Measurements from ENCODE around the gene KCNMA1.

Gene KCNMA1

GRCh38 chr10:77636282-77636966 lies 1.2 kb downstream of the KCNMA1 start:
- DNase-seq (ENCODE audit: low spot score) = no peak
- H3K4me2 ChIP-seq (ENCODE audit: insufficient read depth, low read length, poor library complexity, severe bottlenecking) = peak overlapping the region; percentile 99
- H2AK5ac ChIP-seq (ENCODE audit: low read depth, low read length) = peak overlapping the region; percentile 14
- H2BK5ac ChIP-seq (ENCODE audit: low read length) = no peak overlapping the region
- no peaks in the 10 kb centered on the region for H3K9me3 ChIP-seq (replicated peaks in 1 of 2; ENCODE audit: control insufficient read depth in 2 of 2, insufficient read depth in 1 of 2, low read depth in 1 of 2, low read length in 2 of 2)
- peak overlapping the region; percentile 65 for H3K23ac ChIP-seq (ENCODE audit: low read depth, low read length, poor library complexity)
- no peak overlapping the region for H3K27ac ChIP-seq (replicated peaks; ENCODE audit: low read length)
- H2BK15ac ChIP-seq (ENCODE audit: low read length) = peak overlapping the region; percentile 17
- H3K79me1 ChIP-seq (ENCODE audit: low read depth, low read length) = no peaks in the 10 kb centered on the region
- H3K4me3 ChIP-seq (ENCODE audit: low read length in 2 of 2) = peak overlapping the region in 1 of 2 donors; percentile 84
- H4K91ac ChIP-seq (ENCODE audit: low read depth, low read length, poor library complexity) = no peak overlapping the region
- no peak overlapping the region for H3K9ac ChIP-seq (ENCODE audit: low read depth, low read length, poor library complexity)
- H2BK120ac ChIP-seq (ENCODE audit: low read depth, low read length) = no peak overlapping the region
- H3K27me3 ChIP-seq (ENCODE audit: control insufficient read depth in 3 of 3, insufficient read depth in 3 of 3, low read depth in 1 of 3, low read length in 3 of 3) = peaks cover 13 to 82% (median 47%) of the 10 kb centered on the region in 3 experiments
- H3K4me1 ChIP-seq (ENCODE audit: control insufficient read depth in 2 of 2, insufficient read depth in 1 of 2, low read depth in 1 of 2, low read length in 2 of 2) = peaks cover 0 to 15% of the 10 kb centered on the region in 2 donors
- H3K4ac ChIP-seq (ENCODE audit: low read length) = no peak overlapping the region
- no peak overlapping the region for H2BK12ac ChIP-seq (ENCODE audit: low read length)
- peak overlapping the region; percentile 74 for H3K18ac ChIP-seq (ENCODE audit: low read length)
- WGBS, 2 donors (ENCODE audit: extremely low coverage in 2 of 2, insufficient read length in 2 of 2, insufficient replicate concordance in 1 of 2) = no CpG with 5 or more reads among the region's 41 CpGs
- no peaks in the 10 kb centered on the region for H3K36me3 ChIP-seq (replicated peaks in 1 of 2; ENCODE audit: control insufficient read depth in 2 of 2, insufficient read depth in 2 of 2, low read length in 2 of 2)
- H4K8ac ChIP-seq (ENCODE audit: low read depth, low read length) = no peak overlapping the region
- peak overlapping the region; percentile 74 for H2AFZ ChIP-seq (ENCODE audit: low read length)
- peak overlapping the region; percentile 22 for H3K14ac ChIP-seq (ENCODE audit: low read length)

- no peak overlapping the region for H3K4me3 ChIP-seq (ENCODE audit: low read length in 2 of 2)
- H3K4ac ChIP-seq (ENCODE audit: low read length) = no peak overlapping the region
- H3K18ac ChIP-seq (ENCODE audit: low read length) = no peak overlapping the region
- no peak overlapping the region for H4K8ac ChIP-seq (ENCODE audit: low read depth, low read length)
- H3K9me3 ChIP-seq (replicated peaks in 1 of 2; ENCODE audit: control insufficient read depth in 2 of 2, insufficient read depth in 1 of 2, low read depth in 1 of 2, low read length in 2 of 2) = no peaks in the 10 kb centered on the region
- H3K9ac ChIP-seq (ENCODE audit: low read depth, low read length, poor library complexity) = no peak overlapping the region
- H3K4me1 ChIP-seq (ENCODE audit: control insufficient read depth in 2 of 2, insufficient read depth in 1 of 2, low read depth in 1 of 2, low read length in 2 of 2) = peaks cover 0 to 15% of the 10 kb centered on the region in 2 donors
- H3K27me3 ChIP-seq (ENCODE audit: control insufficient read depth in 3 of 3, insufficient read depth in 3 of 3, low read depth in 1 of 3, low read length in 3 of 3) = peaks cover 13 to 74% (median 44%) of the 10 kb centered on the region in 3 experiments
- H2AFZ ChIP-seq (ENCODE audit: low read length) = no peak overlapping the region
- no peak overlapping the region for H3K4me2 ChIP-seq (ENCODE audit: insufficient read depth, low read length, poor library complexity, severe bottlenecking)
- H4K91ac ChIP-seq (ENCODE audit: low read depth, low read length, poor library complexity) = no peak overlapping the region
- no peak overlapping the region for H2BK5ac ChIP-seq (ENCODE audit: low read length)
- no peak for DNase-seq (ENCODE audit: low spot score)
- no CpG with 5 or more reads among the region's 13 CpGs for WGBS, 2 donors (ENCODE audit: extremely low coverage in 2 of 2, insufficient read length in 2 of 2, insufficient replicate concordance in 1 of 2)
- no peaks in the 10 kb centered on the region for H3K36me3 ChIP-seq (replicated peaks in 1 of 2; ENCODE audit: control insufficient read depth in 2 of 2, insufficient read depth in 2 of 2, low read length in 2 of 2)
- no peak overlapping the region for H2BK15ac ChIP-seq (ENCODE audit: low read length)
- H3K14ac ChIP-seq (ENCODE audit: low read length) = no peak overlapping the region
- H2BK12ac ChIP-seq (ENCODE audit: low read length) = no peak overlapping the region
- H3K23ac ChIP-seq (ENCODE audit: low read depth, low read length, poor library complexity) = no peak overlapping the region
- no peak overlapping the region for H2AK5ac ChIP-seq (ENCODE audit: low read depth, low read length)
- no peak overlapping the region for H2BK120ac ChIP-seq (ENCODE audit: low read depth, low read length)
- no peak overlapping the region for H3K27ac ChIP-seq (replicated peaks; ENCODE audit: low read length)
- no peaks in the 10 kb centered on the region for H3K79me1 ChIP-seq (ENCODE audit: low read depth, low read length)
Measured at GRCh38 chr10:77635402-77636227, 2.0 kb downstream of the KCNMA1 start.

GRCh38 chr10:77634939-77635338 lies 2.7 kb downstream of the KCNMA1 start:
- no peak overlapping the region for H2BK5ac ChIP-seq (ENCODE audit: low read length)
- no CpG with 5 or more reads among the region's 4 CpGs for WGBS, 2 donors (ENCODE audit: extremely low coverage in 2 of 2, insufficient read length in 2 of 2, insufficient replicate concordance in 1 of 2)
- H3K9ac ChIP-seq (ENCODE audit: low read depth, low read length, poor library complexity) = no peak overlapping the region
- H3K23ac ChIP-seq (ENCODE audit: low read depth, low read length, poor library complexity) = no peak overlapping the region
- H3K4me3 ChIP-seq (ENCODE audit: low read length in 2 of 2) = no peak overlapping the region
- peaks cover 0 to 4% of the 10 kb centered on the region in 2 donors for H3K9me3 ChIP-seq (replicated peaks in 1 of 2; ENCODE audit: control insufficient read depth in 2 of 2, insufficient read depth in 1 of 2, low read depth in 1 of 2, low read length in 2 of 2)
- H3K27me3 ChIP-seq (ENCODE audit: control insufficient read depth in 3 of 3, insufficient read depth in 3 of 3, low read depth in 1 of 3, low read length in 3 of 3) = peaks cover 13 to 68% (median 38%) of the 10 kb centered on the region in 3 experiments
- no peak overlapping the region for H2BK12ac ChIP-seq (ENCODE audit: low read length)
- no peak overlapping the region for H2AFZ ChIP-seq (ENCODE audit: low read length)
- H3K4me1 ChIP-seq (ENCODE audit: control insufficient read depth in 2 of 2, insufficient read depth in 1 of 2, low read depth in 1 of 2, low read length in 2 of 2) = peaks cover 0 to 15% of the 10 kb centered on the region in 2 donors
- no peak overlapping the region for H2BK120ac ChIP-seq (ENCODE audit: low read depth, low read length)
- H3K4me2 ChIP-seq (ENCODE audit: insufficient read depth, low read length, poor library complexity, severe bottlenecking) = no peak overlapping the region
- H3K18ac ChIP-seq (ENCODE audit: low read length) = no peak overlapping the region
- H3K14ac ChIP-seq (ENCODE audit: low read length) = no peak overlapping the region
- no peak for DNase-seq (ENCODE audit: low spot score)
- no peak overlapping the region for H4K91ac ChIP-seq (ENCODE audit: low read depth, low read length, poor library complexity)
- no peak overlapping the region for H2BK15ac ChIP-seq (ENCODE audit: low read length)
- no peaks in the 10 kb centered on the region for H3K79me1 ChIP-seq (ENCODE audit: low read depth, low read length)
- H3K27ac ChIP-seq (replicated peaks; ENCODE audit: low read length) = no peak overlapping the region
- no peak overlapping the region for H4K8ac ChIP-seq (ENCODE audit: low read depth, low read length)
- H2AK5ac ChIP-seq (ENCODE audit: low read depth, low read length) = no peak overlapping the region
- no peaks in the 10 kb centered on the region for H3K36me3 ChIP-seq (replicated peaks in 1 of 2; ENCODE audit: control insufficient read depth in 2 of 2, insufficient read depth in 2 of 2, low read length in 2 of 2)
- H3K4ac ChIP-seq (ENCODE audit: low read length) = no peak overlapping the region

- peaks cover 0 to 4% of the 10 kb centered on the region in 2 donors for H3K9me3 ChIP-seq (replicated peaks in 1 of 2; ENCODE audit: control insufficient read depth in 2 of 2, insufficient read depth in 1 of 2, low read depth in 1 of 2, low read length in 2 of 2)
- no peak overlapping the region for H2BK120ac ChIP-seq (ENCODE audit: low read depth, low read length)
- H2BK15ac ChIP-seq (ENCODE audit: low read length) = no peak overlapping the region
- no peak overlapping the region for H3K14ac ChIP-seq (ENCODE audit: low read length)
- H3K4me3 ChIP-seq (ENCODE audit: low read length in 2 of 2) = no peak overlapping the region
- no peak overlapping the region for H2AFZ ChIP-seq (ENCODE audit: low read length)
- H3K4ac ChIP-seq (ENCODE audit: low read length) = no peak overlapping the region
- H4K8ac ChIP-seq (ENCODE audit: low read depth, low read length) = no peak overlapping the region
- H3K18ac ChIP-seq (ENCODE audit: low read length) = no peak overlapping the region
- no peak overlapping the region for H3K23ac ChIP-seq (ENCODE audit: low read depth, low read length, poor library complexity)
- no peak overlapping the region for H3K27ac ChIP-seq (replicated peaks; ENCODE audit: low read length)
- H3K4me2 ChIP-seq (ENCODE audit: insufficient read depth, low read length, poor library complexity, severe bottlenecking) = no peak overlapping the region
- H3K27me3 ChIP-seq (ENCODE audit: control insufficient read depth in 3 of 3, insufficient read depth in 3 of 3, low read depth in 1 of 3, low read length in 3 of 3) = peaks cover 13 to 57% (median 26%) of the 10 kb centered on the region in 3 experiments
- H2BK12ac ChIP-seq (ENCODE audit: low read length) = no peak overlapping the region
- no peaks in the 10 kb centered on the region for H3K36me3 ChIP-seq (replicated peaks in 1 of 2; ENCODE audit: control insufficient read depth in 2 of 2, insufficient read depth in 2 of 2, low read length in 2 of 2)
- no peak overlapping the region for H2BK5ac ChIP-seq (ENCODE audit: low read length)
- H3K4me1 ChIP-seq (ENCODE audit: control insufficient read depth in 2 of 2, insufficient read depth in 1 of 2, low read depth in 1 of 2, low read length in 2 of 2) = peaks cover 0 to 10% of the 10 kb centered on the region in 2 donors
- no peak overlapping the region for H2AK5ac ChIP-seq (ENCODE audit: low read depth, low read length)
- H4K91ac ChIP-seq (ENCODE audit: low read depth, low read length, poor library complexity) = no peak overlapping the region
- no peak for DNase-seq (ENCODE audit: low spot score)
- no peak overlapping the region for H3K9ac ChIP-seq (ENCODE audit: low read depth, low read length, poor library complexity)
- H3K79me1 ChIP-seq (ENCODE audit: low read depth, low read length) = no peaks in the 10 kb centered on the region
- WGBS, 2 donors (ENCODE audit: extremely low coverage in 2 of 2, insufficient read length in 2 of 2, insufficient replicate concordance in 1 of 2) = no CpG with 5 or more reads among the region's 7 CpGs
Measured at GRCh38 chr10:77633376-77633775, 4.2 kb downstream of the KCNMA1 start.

Data from neuronal stem cell (in vitro differentiated cells).